Thoracic aorta (tissue), 2 donors: ENCODE measurements around the gene PRSS1. TPM values are rescaled to one million over a fixed set of nuclear protein-coding genes. Genes with fewer than 3 reads are reported as not detected.

Experiments
- ATAC-seq: fragments of 150-250 bp; one replicate; pipeline ENCODE4 v1.8.0; 2017; ENCODE audit warnings: low read depth; ENCODE audit not compliant: insufficient number of reproducible peaks, low FRiP score
- DNase-seq: peaks from one replicate; pipeline ENCODE4 v3.0.0-alpha.2; 2020; ENCODE audit warnings: low spot score
- H3K27ac ChIP-seq, 2 donors: fragments of 200-600 bp; sonication (generic); 1 replicate in 1 of 2; 2 replicates in 1 of 2; pipeline ENCODE4 v1.5.1; 2016; ENCODE audit warnings: mild to moderate bottlenecking in 2 of 2, moderate library complexity in 2 of 2
- H3K27me3 ChIP-seq: fragments of 200-600 bp; sonication (generic); replicated peaks from 2 replicates; pipeline ENCODE4 v1.6.0; 2016; ENCODE audit warnings: mild to moderate bottlenecking; ENCODE audit not compliant: insufficient read depth
- H3K36me3 ChIP-seq: fragments of 200-600 bp; sonication (generic); one replicate; pipeline ENCODE4 v1.5.1; 2016
- H3K4me1 ChIP-seq, 2 donors: fragments of 200-600 bp; sonication (generic); 1 replicate in 1 of 2; 2 replicates in 1 of 2; pipeline versions ENCODE4 v1.5.1 to v1.6.0; 2016; ENCODE audit warnings: low read depth in 2 of 2, mild to moderate bottlenecking in 1 of 2; ENCODE audit not compliant: control insufficient read depth in 1 of 2
- H3K4me3 ChIP-seq: fragments of 200-600 bp; sonication (generic); 2 replicates; pipeline ENCODE4 v1.5.1; 2016; ENCODE audit warnings: mild to moderate bottlenecking
- H3K9me3 ChIP-seq: fragments of 200-600 bp; sonication (generic); 2 replicates; pipeline ENCODE4 v1.5.1; 2016
- total RNA-seq, 2 donors: library from RNA; depleted of rRNA; stranded (reverse); fragments of >200 nt; gene quantifications; one replicate each; pipeline versions ENCODE4 v1.1.0 to v1.2.3, GENCODE V29; 2016
- TF ChIP-seq, protein P1 (sequence below): fragments of 200-600 bp; sonication (generic); IDR thresholded peaks from one replicate; pipeline ENCODE4 v1.5.1; 2019; ENCODE audit warnings: antibody characterized with exemption

PRSS1 gene
- total RNA-seq, 2 donors from 2014 or later = 5.1 to 16.9 TPM

GRCh38 chr7:142792593-142792992, 43.3 kb downstream of the PRSS1 start:
- Histone ChIP-seq H3K27ac (no peak overlapping the region), H3K27me3 (peaks cover 5% of the 10 kb centered on the region), H3K36me3 (no peaks in the 10 kb centered on the region), H3K4me3 (no peak overlapping the region), H3K4me1 (peaks cover 9 to 15% of the 10 kb centered on the region in 2 donors), H3K9me3 (no peaks in the 10 kb centered on the region)
- DNase-seq (no peak), ATAC-seq (no peak)
- TF ChIP-seq, protein P1, sequence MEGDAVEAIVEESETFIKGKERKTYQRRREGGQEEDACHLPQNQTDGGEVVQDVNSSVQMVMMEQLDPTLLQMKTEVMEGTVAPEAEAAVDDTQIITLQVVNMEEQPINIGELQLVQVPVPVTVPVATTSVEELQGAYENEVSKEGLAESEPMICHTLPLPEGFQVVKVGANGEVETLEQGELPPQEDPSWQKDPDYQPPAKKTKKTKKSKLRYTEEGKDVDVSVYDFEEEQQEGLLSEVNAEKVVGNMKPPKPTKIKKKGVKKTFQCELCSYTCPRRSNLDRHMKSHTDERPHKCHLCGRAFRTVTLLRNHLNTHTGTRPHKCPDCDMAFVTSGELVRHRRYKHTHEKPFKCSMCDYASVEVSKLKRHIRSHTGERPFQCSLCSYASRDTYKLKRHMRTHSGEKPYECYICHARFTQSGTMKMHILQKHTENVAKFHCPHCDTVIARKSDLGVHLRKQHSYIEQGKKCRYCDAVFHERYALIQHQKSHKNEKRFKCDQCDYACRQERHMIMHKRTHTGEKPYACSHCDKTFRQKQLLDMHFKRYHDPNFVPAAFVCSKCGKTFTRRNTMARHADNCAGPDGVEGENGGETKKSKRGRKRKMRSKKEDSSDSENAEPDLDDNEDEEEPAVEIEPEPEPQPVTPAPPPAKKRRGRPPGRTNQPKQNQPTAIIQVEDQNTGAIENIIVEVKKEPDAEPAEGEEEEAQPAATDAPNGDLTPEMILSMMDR = no peak

DNA sequence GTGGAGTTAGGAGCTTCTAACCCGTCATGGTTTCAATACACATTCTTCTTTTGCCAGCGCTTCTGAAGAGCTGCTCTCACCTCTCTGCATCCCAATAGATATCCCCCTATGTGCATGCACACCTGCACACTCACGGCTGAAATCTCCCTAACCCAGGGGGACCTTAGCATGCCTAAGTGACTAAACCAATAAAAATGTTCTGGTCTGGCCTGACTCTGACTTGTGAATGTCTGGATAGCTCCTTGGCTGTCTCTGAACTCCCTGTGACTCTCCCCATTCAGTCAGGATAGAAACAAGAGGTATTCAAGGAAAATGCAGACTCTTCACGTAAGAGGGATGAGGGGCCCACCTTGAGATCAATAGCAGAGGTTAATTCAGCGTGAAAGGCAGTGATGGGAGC, 43.9 kb downstream of the PRSS1 start:
- no peak overlapping the region for H3K27ac ChIP-seq
- H3K27me3 ChIP-seq = peaks cover 5% of the 10 kb centered on the region
- DNase-seq (no peak), ATAC-seq (no peak)
- TF ChIP-seq, protein P1 = no peak
- H3K4me1 ChIP-seq = peaks cover 10 to 21% of the 10 kb centered on the region in 2 donors
- H3K36me3 ChIP-seq = no peaks in the 10 kb centered on the region
- no peak overlapping the region for H3K4me3 ChIP-seq
- H3K9me3 ChIP-seq = no peaks in the 10 kb centered on the region

DNA sequence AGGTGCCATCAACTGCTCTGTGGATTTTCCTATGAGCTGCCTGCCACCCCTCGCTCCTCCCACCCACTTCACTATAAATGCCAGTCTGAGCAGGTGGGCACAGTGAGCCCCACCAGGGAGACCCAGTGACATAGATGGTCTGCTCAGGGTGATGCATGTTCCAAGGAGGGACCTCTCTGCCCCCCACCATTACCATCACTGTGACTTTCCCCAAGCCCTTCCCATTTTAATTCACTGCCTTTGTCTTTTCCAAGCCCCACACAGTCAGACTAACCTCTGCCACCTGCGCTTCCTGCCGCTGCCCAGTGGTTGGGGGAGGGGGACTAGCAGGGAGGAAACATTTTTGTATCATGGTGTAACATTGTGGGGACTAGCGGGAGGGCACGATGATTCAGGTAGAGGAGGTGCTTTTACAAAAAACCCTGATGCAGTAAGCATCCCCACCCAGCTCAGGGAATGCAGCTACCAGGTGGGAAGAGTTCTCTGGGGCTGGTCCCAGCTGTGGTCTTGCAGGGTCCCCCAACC, 46.1 kb downstream of the PRSS1 start:
- DNase-seq (no peak), ATAC-seq (no peak)
- H3K4me3 ChIP-seq = no peak overlapping the region
- H3K4me1 ChIP-seq = peaks cover 10 to 22% of the 10 kb centered on the region in 2 donors
- no peaks in the 10 kb centered on the region for H3K36me3 ChIP-seq
- TF ChIP-seq, protein P1 = no peak
- no peak overlapping the region for H3K27ac ChIP-seq
- no peaks in the 10 kb centered on the region for H3K9me3 ChIP-seq
- peaks cover 5% of the 10 kb centered on the region for H3K27me3 ChIP-seq

DNA sequence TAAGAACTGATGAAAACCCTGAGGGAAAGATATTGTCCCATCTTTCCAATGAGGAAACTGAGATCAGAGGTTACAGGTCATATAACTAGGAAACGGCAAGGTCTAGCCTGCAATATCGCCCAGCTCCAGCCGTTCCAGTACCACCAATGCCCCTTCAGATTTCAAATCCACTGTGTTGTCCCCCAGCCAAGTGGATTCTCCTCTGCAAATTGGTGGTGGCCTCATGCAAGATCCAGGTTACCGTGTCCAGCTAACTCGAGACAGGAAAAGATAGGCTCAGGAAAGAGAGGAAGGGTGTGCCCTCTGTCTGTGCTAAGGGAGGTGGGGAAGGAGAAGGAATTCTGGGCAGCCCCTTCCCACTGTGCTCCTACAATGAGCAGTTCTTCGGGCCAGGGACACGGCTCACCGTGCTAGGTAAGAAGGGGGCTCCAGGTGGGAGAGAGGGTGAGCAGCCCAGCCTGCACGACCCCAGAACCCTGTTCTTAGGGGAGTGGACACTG, 46.8 kb downstream of the PRSS1 start:
- TF ChIP-seq, protein P1 = no peak
- no peaks in the 10 kb centered on the region for H3K9me3 ChIP-seq
- H3K36me3 ChIP-seq = no peaks in the 10 kb centered on the region
- peaks cover 10 to 22% of the 10 kb centered on the region in 2 donors for H3K4me1 ChIP-seq
- peak overlapping the region; percentile 64 for H3K4me3 ChIP-seq
- no peak for ATAC-seq
- H3K27ac ChIP-seq = no peak overlapping the region
- peaks cover 5% of the 10 kb centered on the region for H3K27me3 ChIP-seq
- no peak for DNase-seq

- no peak for DNase-seq
- peaks cover 5% of the 10 kb centered on the region for H3K27me3 ChIP-seq
- ATAC-seq = no peak
- peak overlapping the region; percentile 64 for H3K4me3 ChIP-seq
- peaks cover 10 to 22% of the 10 kb centered on the region in 2 donors for H3K4me1 ChIP-seq
- TF ChIP-seq, protein P1 = no peak
- H3K36me3 ChIP-seq = no peaks in the 10 kb centered on the region
- H3K9me3 ChIP-seq = no peaks in the 10 kb centered on the region
- peak overlapping the region in 1 of 2 donors; percentile 37 for H3K27ac ChIP-seq
These were observed 47.5 kb downstream of the PRSS1 start for GRCh38 chr7:142796501-142797390.
